IMR-90 (cell line): ENCODE data around the gene RIOK1. TPM values are rescaled to one million over a fixed set of nuclear protein-coding genes. Genes with fewer than 3 reads are reported as not detected.

Experiments
- ATAC-seq: fragments of 200-7000 bp; cut with Tn5 transposase; 2 replicates; pipeline ENCODE4 v1.9.1; 2020; ENCODE audit warnings: low read depth, mild to moderate bottlenecking, moderate library complexity
- BruUV-seq: library from RNA; stranded (reverse); fragments of 400-500 nt; replicated peaks from 2 replicates; lab custom pipeline; 2021; lab: Mats Ljungman, UMichigan
- CTCF ChIA-PET: fragments of 300-600 bp; formaldehyde crosslinking; extraction: SDS; loops from one replicate; lab custom pipeline; 2021; ENCODE audit warnings: antibody characterized with exemption; lab: Yijun Ruan, JAX
- POLR2A ChIA-PET: fragments of 300-600 bp; sonication (Branson Sonifier 250); formaldehyde crosslinking; loops from one replicate; lab custom pipeline; 2022; ENCODE audit warnings: antibody characterized with exemption; ENCODE audit not compliant: unreplicated experiment; lab: Charles Lee
- DNase-seq: peaks from one replicate; pipeline ENCODE4 v3.0.0; 2013
- H2AFZ ChIP-seq: replicated peaks from 2 replicates; pipeline ENCODE3; 2013; ENCODE audit warnings: low read length, mild to moderate bottlenecking; ENCODE audit not compliant: poor library complexity
- H2AK5ac ChIP-seq: 2 replicates; pipeline ENCODE4 v1.6.1; 2013; ENCODE audit warnings: low read depth, low read length, inconsistent platforms
- H2AK9ac ChIP-seq: replicated peaks from 2 replicates; pipeline ENCODE3; 2013; ENCODE audit warnings: mild to moderate bottlenecking, low read depth, low read length, moderate library complexity; ENCODE audit not compliant: poor library complexity
- H2BK120ac ChIP-seq: 2 replicates; pipeline ENCODE4 v1.6.1; 2013; ENCODE audit warnings: low read depth, low read length, inconsistent platforms
- H2BK15ac ChIP-seq: 3 replicates; pipeline ENCODE4 v1.6.1; 2013; ENCODE audit warnings: low read depth, low read length, inconsistent platforms
- H2BK20ac ChIP-seq: 2 replicates; pipeline ENCODE4 v1.6.1; 2013; ENCODE audit warnings: low read depth, mild to moderate bottlenecking, inconsistent platforms, low read length, moderate library complexity
- H2BK5ac ChIP-seq: 2 replicates; pipeline ENCODE4 v1.6.1; 2013; ENCODE audit warnings: mild to moderate bottlenecking, low read depth, low read length, inconsistent platforms; ENCODE audit not compliant: poor library complexity, severe bottlenecking
- H3K14ac ChIP-seq: replicated peaks from 2 replicates; pipeline ENCODE4 v1.6.1; 2013; ENCODE audit warnings: low read depth, low read length, inconsistent platforms
- H3K18ac ChIP-seq: 2 replicates; pipeline ENCODE4 v1.6.1; 2013; ENCODE audit warnings: low read depth, low read length, control low read depth
- H3K23ac ChIP-seq: 2 replicates; pipeline ENCODE4 v1.6.1; 2013; ENCODE audit warnings: low read depth, low read length, inconsistent platforms
- H3K27ac ChIP-seq: 2 replicates; pipeline ENCODE4 v1.5.1; 2013; ENCODE audit warnings: mild to moderate bottlenecking, control low read depth, low read length; ENCODE audit not compliant: insufficient read depth
- H3K27me3 ChIP-seq: 2 replicates; pipeline ENCODE4 v1.6.1; 2013; ENCODE audit warnings: low read length; ENCODE audit not compliant: control insufficient read depth, insufficient read depth
- H3K36me3 ChIP-seq: 2 replicates; pipeline ENCODE4 v1.6.1; 2013; ENCODE audit warnings: low read length, mixed read lengths; ENCODE audit not compliant: control insufficient read depth, insufficient read depth
- H3K4ac ChIP-seq: 2 replicates; pipeline ENCODE4 v1.6.1; 2013; ENCODE audit warnings: low read depth, low read length, inconsistent platforms
- H3K4me1 ChIP-seq: 2 replicates; pipeline ENCODE4 v1.6.1; 2013; ENCODE audit warnings: low read length, mixed read lengths; ENCODE audit not compliant: control insufficient read depth, insufficient read depth
- H3K4me2 ChIP-seq: 2 replicates; pipeline ENCODE4 v1.6.1; 2013; ENCODE audit warnings: low read depth, mild to moderate bottlenecking, control low read depth, low read length, moderate library complexity
- H3K4me3 ChIP-seq: 2 replicates; pipeline ENCODE4 v1.5.1; 2013; ENCODE audit warnings: low read depth, mild to moderate bottlenecking, control low read depth, low read length, moderate library complexity; ENCODE audit not compliant: insufficient read depth
- H3K56ac ChIP-seq: 2 replicates; pipeline ENCODE4 v1.6.1; 2013; ENCODE audit warnings: low read length, inconsistent platforms; ENCODE audit not compliant: insufficient read depth; ENCODE audit errors: extremely low read depth
- H3K79me1 ChIP-seq, 2 experiments: 2 replicates each; pipeline ENCODE4 v1.6.1; 2013; ENCODE audit warnings: low read length in 2 of 2, inconsistent platforms in 1 of 2, low read depth in 1 of 2
- H3K9ac ChIP-seq: 2 replicates; pipeline ENCODE4 v1.6.1; 2013; ENCODE audit warnings: low read depth, low read length, control low read depth
- H3K9me1 ChIP-seq: 2 replicates; pipeline ENCODE4 v1.6.1; 2013; ENCODE audit warnings: low read length, inconsistent platforms; ENCODE audit not compliant: insufficient read depth
- H3K9me3 ChIP-seq: 2 replicates; pipeline ENCODE4 v1.6.1; 2013; ENCODE audit warnings: low read length; ENCODE audit not compliant: control insufficient read depth, insufficient read depth
- H4K20me1 ChIP-seq: 2 replicates; pipeline ENCODE4 v1.6.1; 2013; ENCODE audit warnings: low read length, inconsistent platforms; ENCODE audit not compliant: insufficient read depth
- H4K5ac ChIP-seq: 2 replicates; pipeline ENCODE4 v1.6.1; 2013; ENCODE audit warnings: mild to moderate bottlenecking, low read depth, low read length, control low read depth
- H4K8ac ChIP-seq, 2 experiments: 2 replicates each; pipeline ENCODE4 v1.6.1; 2013; ENCODE audit warnings: low read depth in 2 of 2, low read length in 2 of 2, control low read depth in 1 of 2, inconsistent platforms in 1 of 2
- H4K91ac ChIP-seq: 2 replicates; pipeline ENCODE4 v1.6.1; 2013; ENCODE audit warnings: low read depth, low read length, inconsistent platforms; ENCODE audit not compliant: insufficient read depth
- CEBPB ChIP-seq: IDR thresholded peaks from 2 replicates; pipeline ENCODE4 v1.6.1; 2012; ENCODE audit warnings: low read depth, low read length, improper control_type of control experiment
- MAFK ChIP-seq: IDR thresholded peaks from 2 replicates; pipeline ENCODE4 v1.6.1; 2012; ENCODE audit warnings: low read depth, low read length, improper control_type of control experiment
- MAZ ChIP-seq: IDR thresholded peaks from 2 replicates; pipeline ENCODE4 v1.6.1; 2012; ENCODE audit warnings: low read depth, mild to moderate bottlenecking, low read length, improper control_type of control experiment, moderate library complexity, borderline replicate concordance
- MXI1 ChIP-seq: IDR thresholded peaks from 2 replicates; pipeline ENCODE4 v1.6.1; 2012; ENCODE audit warnings: low read depth, mild to moderate bottlenecking, low read length, moderate library complexity, borderline replicate concordance
- POLR2A ChIP-seq: IDR thresholded peaks from 2 replicates; pipeline ENCODE4 v1.6.1; 2012; ENCODE audit warnings: mild to moderate bottlenecking, low read depth, low read length
- RFX5 ChIP-seq: IDR thresholded peaks from 2 replicates; pipeline ENCODE4 v1.8.0; 2012; ENCODE audit warnings: low read depth, mild to moderate bottlenecking, low read length, moderate library complexity
- SMC3 ChIP-seq: fragments of 150-350 bp; IDR thresholded peaks from 2 replicates; pipeline ENCODE4 v1.6.1; 2016; ENCODE audit warnings: low read depth, mild to moderate bottlenecking, antibody characterized with exemption, low read length, moderate library complexity
- WGBS, 2 experiments: methylation state at CpG; one replicate each; pipeline versions ENCODE4 v1.1.5 to v1.1.7; 2013; ENCODE audit warnings: missing lambda C conversion rate in 2 of 2; ENCODE audit not compliant: insufficient read length in 1 of 2; ENCODE audit errors: extremely low coverage in 2 of 2; 5-methylcytosine and 5-hydroxymethylcytosine counted together
- dilution Hi-C: fragments of 300-500 bp; cut with HindIII; formaldehyde crosslinking; loops from one replicate; pipeline ENCODE4 v1.14.3; 2018; ENCODE audit warnings: low sequenced_read_pairs; ENCODE audit not compliant: unreplicated experiment
- in situ Hi-C: fragments of 300-500 bp; cut with MboI; formaldehyde crosslinking; loops from 3 replicates; pipeline ENCODE4 v1.14.3; 2019; ENCODE audit warnings: low sequenced_read_pairs, inconsistent platforms, mixed read lengths
- intact Hi-C: fragments of 100-400 bp; cut with micrococcal nuclease; formaldehyde crosslinking; loops from 2 replicates; pipeline ENCODE4 v1.10.0; 2022
- polyA plus RNA-seq, 3 experiments: library from polyadenylated mRNA; depleted of rRNA; stranded (reverse); fragments of >200 nt; gene quantifications; 2 replicates each; pipeline ENCODE4 v1.2.3, GENCODE V29; 2012; ENCODE audit warnings: low replicate concordance in 1 of 3
- total RNA-seq: library from RNA; depleted of rRNA; stranded (reverse); fragments of >200 nt; gene quantifications from 2 replicates; pipeline ENCODE4 v1.2.3, GENCODE V29; 2012
- TF ChIP-seq, protein P1 (sequence below): fragments of 150-350 bp; IDR thresholded peaks from 2 replicates; pipeline ENCODE4 v1.6.1; 2016; ENCODE audit warnings: low read depth, mild to moderate bottlenecking, low read length, moderate library complexity, borderline replicate concordance

RIOK1 gene
- total and polyA plus RNA-seq, 2 of the 4 experiments (the other 2 are of a cell fraction), result 17.0 to 17.8 TPM

GRCh38 chr6:7439228-7439627 lies 49.6 kb downstream of the RIOK1 start:
- no peak overlapping the region for H2BK20ac ChIP-seq
- ChIA-PET CTCF (no interaction called here), POLR2A (no interaction called here)
- TF ChIP-seq MAFK (no peak), SMC3 (no peak), POLR2A (no peak), MAZ (no peak), RFX5 (no peak), CEBPB (no peak), MXI1 (no peak)
- TF ChIP-seq, protein P1, sequence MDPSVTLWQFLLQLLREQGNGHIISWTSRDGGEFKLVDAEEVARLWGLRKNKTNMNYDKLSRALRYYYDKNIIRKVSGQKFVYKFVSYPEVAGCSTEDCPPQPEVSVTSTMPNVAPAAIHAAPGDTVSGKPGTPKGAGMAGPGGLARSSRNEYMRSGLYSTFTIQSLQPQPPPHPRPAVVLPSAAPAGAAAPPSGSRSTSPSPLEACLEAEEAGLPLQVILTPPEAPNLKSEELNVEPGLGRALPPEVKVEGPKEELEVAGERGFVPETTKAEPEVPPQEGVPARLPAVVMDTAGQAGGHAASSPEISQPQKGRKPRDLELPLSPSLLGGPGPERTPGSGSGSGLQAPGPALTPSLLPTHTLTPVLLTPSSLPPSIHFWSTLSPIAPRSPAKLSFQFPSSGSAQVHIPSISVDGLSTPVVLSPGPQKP, result no peak
- H3K23ac ChIP-seq, result no peak overlapping the region
- in situ Hi-C loops (no loop called here), intact Hi-C loops (no loop called here), dilution Hi-C loops (no loop called here)
- BruUV-seq, result no TSS peak
- no peak overlapping the region for H3K4me3 ChIP-seq
- DNase-seq (no peak), ATAC-seq (no peak)
- H3K27ac ChIP-seq, result no peak overlapping the region
- WGBS, 2 experiments, result no CpG with 5 or more reads among the region's 3 CpGs
- no peaks in the 10 kb centered on the region for H3K9me1 ChIP-seq
- H2AK5ac ChIP-seq, result no peak overlapping the region
- no peak overlapping the region for H2BK120ac ChIP-seq
- no peak overlapping the region for H2BK5ac ChIP-seq
- H4K20me1 ChIP-seq, result no peaks in the 10 kb centered on the region
- H4K91ac ChIP-seq, result no peak overlapping the region
- H4K5ac ChIP-seq, result no peak overlapping the region
- no peaks in the 10 kb centered on the region for H3K27me3 ChIP-seq
- no peak overlapping the region for H4K8ac ChIP-seq
- H3K56ac ChIP-seq, result no peak overlapping the region
- no peaks in the 10 kb centered on the region for H3K79me1 ChIP-seq
- no peak overlapping the region for H3K18ac ChIP-seq
- H3K9me3 ChIP-seq, result no peaks in the 10 kb centered on the region
- no peaks in the 10 kb centered on the region for H3K36me3 ChIP-seq
- no peak overlapping the region for H3K4me2 ChIP-seq
- no peak overlapping the region for H2AK9ac ChIP-seq
- H3K4ac ChIP-seq, result no peak overlapping the region
- no peak overlapping the region for H2BK15ac ChIP-seq
- H2AFZ ChIP-seq, result no peak overlapping the region
- peaks cover 2% of the 10 kb centered on the region for H3K4me1 ChIP-seq
- H3K14ac ChIP-seq, result no peak overlapping the region
- H3K9ac ChIP-seq, result no peak overlapping the region
